C1 segment of cervical spinal cord (tissue), 14 donors: ENCODE measurements around the gene TOMM40L.

ENCODE experiments used
- DNase-seq, 14 donors: peaks; one replicate each; lab custom pipeline; 2025; lab: John Stamatoyannopoulos, UW

Gene TOMM40L

DNA sequence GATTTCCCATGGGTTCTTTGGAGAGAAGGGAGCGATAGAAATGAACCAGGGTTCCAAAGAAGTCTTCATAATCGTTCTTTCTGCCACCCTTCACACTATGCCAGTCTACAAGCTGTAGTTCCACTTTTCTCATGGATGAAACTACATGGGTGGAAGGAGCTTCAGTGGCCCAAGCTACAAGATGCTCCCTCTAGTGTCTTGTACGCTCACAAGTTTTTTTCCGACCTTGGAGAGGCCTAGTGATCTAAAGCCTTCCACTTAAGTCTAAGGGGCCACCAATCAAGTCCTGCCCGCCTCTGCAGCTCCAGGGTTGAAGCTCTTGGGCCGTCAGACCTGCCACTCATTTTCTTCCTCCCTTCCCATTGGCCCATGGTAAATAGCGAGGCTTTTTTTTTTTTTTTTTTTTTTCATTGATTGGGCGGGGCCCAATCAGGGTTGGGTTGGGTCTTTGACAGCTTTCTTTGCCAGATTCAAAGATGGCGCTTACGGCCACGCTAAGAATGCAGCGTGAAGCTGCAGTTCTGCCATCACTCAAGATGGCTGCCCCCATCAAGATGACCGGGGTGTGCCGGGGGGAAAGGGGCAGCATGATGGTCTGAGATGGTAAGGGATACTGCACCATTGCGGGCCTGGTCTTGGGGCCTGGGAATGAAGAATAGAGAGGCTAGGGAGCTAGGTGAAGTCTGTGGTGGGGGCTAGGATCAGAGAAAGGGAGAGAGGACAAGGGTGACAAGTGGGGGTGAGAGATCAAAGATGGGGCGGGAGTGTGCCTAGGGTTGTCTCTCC lies at the start of gene TOMM40L:
Gene TOMM40L (plus strand): TSS at position 527 of the 786 bp plus-strand sequence. CDS start 430 bp downstream, outside the sequence.
- peak; percentile 36 to 93 (median 84) for DNase-seq

DNA sequence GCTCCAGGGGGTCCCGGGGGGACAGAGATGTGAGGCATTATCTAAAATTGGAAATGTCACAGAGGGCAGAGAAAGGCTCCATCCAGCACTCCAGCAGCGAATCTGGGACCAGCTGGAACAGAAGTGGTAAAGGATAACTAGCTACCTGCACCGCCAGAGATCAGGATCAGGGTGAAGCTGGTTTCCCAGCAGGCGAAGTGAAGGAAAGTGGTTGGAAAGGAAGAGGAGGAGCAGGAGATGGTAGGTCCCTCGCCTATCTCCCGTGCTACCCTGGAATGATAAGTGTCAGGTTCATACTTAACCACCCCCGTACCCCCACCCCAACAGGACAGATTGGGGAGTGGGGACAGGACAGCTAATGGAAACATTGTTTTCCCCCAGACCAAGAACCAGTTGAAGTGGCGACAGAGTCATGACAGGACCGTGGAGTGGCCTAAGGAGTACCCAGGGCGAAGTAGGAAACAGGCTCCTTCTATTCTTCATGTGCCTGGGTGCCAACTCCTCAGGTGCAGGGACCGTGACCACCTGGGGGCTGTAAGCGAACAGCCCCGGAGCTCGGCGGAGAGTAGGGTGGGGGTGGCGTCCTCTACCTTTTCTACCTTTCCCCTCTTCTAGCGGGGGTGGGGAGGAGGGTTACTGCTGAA lies 49.3 kb upstream of the TOMM40L start:
- DNase-seq = no peak

DNA sequence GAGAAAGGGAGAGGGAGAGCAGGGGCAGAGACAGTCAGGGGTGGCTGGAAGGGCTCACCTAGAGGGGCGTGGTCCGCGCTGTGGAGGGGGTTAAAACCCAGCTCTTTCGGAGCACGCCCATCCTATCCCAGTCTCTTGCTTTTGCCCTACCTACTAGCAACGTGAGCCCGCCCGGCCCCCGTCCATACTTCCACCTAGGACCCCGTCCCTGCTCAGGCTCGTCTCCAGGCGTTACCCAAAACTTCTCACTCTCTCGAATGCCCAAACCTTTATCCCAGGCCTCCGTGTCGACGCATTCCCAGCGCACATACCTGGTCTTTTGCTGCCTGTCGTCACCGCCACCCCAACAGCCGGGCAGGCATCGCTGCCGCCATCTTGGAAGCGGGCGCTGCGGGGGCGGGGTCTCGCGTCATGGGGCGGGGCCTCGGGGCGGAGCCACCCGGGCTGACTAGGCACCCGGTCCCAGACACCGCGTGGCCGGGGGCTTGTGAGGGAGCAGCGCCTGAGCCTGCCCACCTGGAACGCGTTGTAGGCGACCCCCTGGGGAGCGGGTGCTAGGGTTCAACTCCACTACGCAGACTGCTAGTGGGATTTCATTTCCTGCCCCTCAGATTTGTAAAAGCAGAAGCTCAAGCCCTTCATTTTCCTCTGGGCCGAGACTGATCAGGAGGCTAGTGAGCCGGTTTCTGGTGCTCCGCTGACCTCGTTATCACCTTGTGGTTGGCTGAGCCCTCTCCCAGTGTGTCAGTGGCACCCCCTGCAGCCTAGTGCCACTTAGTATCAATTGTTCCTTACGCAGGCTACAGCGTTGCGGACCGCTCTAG lies 48.5 kb upstream of the TOMM40L start, which contains the start of gene B4GALT3:
Gene B4GALT3 (minus strand): TSS at position 396 of the 824 bp plus-strand sequence. CDS start 1,447 bp downstream, outside the sequence.
- peak; percentile 47 to 90 (median 82) for DNase-seq

DNA sequence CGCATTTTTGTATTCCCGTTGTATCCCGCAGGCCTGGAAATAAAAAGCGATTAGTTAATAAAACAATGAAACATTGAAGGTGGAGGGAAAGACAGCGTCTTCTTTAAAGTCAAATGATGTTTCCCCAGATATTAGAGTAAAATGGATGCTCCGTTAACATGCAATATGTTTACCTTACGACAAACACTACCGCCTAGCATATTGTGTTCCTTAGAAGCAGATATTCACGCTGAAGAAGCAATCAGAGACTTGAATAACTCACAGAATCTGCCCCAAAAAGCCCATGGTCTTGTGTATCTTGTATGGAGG lies 48.0 kb upstream of the TOMM40L start:
- no peak for DNase-seq

DNA sequence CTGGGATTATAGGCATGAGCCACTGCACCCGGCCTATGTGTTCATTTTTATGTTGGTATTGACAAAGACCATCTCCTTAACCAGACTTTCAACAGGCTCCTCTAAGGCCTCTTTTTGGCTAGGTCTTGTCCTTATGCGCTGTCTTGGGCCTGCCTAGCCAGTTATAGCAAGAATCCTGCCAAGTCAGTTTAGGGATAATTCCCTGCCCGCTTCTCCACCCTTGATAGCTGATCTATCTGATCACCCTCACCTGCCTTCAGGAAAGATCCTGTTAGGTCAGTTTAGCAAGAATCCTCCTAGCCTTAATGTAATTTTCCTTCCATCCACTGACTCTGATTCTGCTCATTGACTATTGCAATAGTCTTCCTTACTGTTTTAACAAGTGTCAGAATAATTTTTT lies 46.2 kb upstream of the TOMM40L start:
- DNase-seq = no peak

DNA sequence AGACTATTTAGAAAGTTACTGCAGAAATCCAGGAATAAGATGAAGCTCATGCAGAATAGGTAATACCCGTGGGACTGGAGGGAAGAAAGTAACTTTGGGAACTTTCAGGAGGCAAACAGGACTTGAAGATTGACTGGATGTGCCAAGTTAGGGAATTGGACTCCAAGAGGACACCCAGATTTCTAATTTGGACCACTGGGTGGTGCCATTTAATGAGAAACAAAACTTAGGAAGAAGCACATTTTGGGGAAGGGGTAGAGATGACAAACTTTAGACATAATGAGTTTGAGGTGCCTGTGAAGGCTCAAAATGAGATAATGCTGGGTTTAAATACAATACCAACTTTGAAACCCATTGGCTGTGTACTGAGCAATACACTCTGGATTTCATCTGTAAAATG lies 45.2 kb upstream of the TOMM40L start:
- DNase-seq = no peak

DNA sequence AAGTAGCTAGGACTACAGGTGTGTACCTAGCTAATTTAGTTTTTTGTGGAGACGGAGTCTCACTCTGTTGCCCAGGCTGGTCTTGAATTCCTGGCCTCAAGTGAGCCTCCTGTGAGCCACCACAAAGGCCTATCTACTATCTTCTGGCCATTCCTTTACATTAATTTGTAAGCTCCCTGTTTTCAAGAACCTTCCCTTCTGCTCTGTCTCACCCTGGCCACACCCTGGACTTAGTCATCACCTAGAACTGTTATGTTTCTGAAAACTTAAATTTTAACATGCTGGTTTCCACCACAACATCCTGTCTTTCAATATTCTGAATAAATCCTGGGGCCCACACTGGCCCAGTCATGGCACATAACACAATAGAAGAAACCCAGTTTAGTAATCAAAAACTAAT lies 43.6 kb upstream of the TOMM40L start:
- DNase-seq = no peak

DNA sequence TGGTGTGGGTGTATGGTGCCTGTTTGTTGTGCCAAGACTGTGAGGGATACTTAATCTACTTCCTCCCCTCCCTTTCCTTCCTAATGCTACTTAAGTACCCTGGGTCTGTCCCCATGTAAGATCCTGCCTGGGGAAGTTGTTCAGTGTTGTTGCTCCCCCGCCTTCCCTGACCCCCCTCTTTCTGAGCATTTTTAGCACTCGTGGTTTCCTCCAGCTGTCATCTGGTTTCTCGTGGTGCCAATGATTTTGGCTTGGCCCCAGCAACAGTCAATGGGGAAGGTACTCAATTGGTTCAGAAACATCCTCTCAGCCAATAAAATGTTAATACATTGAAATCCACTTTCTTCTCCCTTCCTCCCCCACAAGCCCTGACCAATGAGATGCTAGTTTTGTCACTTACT lies 40.6 kb upstream of the TOMM40L start:
- DNase-seq = peak in 11 of 14 donors; percentile 18 to 64 (median 47)

DNA sequence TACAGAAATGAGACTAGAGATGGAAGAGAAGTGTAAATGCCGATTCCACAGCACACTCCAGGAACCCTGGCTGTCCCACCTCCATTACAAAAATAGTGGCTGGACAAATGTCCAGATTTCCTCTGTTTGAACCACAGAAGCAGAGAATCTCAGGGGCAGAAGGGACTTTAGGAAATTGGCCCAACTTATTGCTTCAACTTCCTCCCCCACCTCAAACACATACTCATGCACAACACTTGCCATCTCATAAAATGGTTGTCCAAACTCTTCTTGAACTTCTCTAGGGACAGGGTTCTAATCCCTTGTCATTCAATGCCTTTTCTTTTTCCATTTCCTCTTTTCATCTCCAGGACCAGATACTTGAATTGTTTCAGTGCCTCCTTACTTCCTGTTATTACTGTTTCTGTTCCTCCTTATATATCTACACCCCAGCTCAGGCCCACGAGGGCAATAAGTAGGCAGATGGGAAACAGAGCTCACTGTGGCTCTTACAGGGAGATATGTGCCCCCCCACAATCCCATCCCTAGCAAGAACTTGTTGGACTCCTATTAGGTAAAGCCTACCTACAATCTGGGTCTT lies 40.0 kb upstream of the TOMM40L start:
- peak in 3 of 14 donors; percentile 9 to 26 (median 18) for DNase-seq

DNA sequence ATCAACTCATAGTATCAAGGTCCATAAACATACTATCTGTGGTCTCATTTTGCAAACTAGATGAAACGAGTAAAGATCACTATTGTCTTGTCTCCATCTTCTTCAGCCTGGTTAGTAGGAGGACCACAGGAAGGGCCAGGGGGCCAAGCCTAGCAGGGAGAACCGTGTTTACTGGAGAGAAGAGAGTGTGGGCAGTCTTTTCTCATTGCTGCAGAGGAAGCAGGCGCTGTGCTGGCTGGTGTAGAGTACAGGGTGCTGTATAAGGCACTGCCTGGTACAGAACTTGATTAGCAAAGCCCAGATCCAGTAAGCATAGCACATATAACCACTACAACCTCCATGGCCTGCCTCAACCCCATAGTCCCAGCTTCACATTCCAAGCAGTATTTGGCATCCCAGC lies 38.5 kb upstream of the TOMM40L start:
- DNase-seq = peak in 3 of 14 donors; percentile 12 to 48 (median 17)

DNA sequence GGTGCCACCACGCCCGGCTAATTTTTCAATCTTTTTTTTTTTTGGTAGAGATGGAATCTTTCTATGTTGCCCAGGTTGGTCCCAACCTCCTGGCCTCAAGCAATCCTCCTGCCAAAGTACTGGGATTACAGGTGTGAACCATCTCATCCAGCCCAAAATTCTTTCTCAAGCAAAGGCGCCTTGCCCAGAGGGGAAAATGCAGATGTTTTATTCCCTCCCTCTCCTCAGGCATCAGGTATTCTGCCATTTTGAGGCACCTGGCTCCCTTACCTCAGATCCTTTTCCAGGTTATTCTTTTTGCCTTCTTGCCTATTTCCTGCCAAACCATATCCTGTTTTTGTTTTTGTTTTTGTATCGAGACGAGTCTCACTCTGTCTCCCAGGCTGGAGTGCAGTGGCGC lies 37.5 kb upstream of the TOMM40L start:
- DNase-seq = no peak

DNA sequence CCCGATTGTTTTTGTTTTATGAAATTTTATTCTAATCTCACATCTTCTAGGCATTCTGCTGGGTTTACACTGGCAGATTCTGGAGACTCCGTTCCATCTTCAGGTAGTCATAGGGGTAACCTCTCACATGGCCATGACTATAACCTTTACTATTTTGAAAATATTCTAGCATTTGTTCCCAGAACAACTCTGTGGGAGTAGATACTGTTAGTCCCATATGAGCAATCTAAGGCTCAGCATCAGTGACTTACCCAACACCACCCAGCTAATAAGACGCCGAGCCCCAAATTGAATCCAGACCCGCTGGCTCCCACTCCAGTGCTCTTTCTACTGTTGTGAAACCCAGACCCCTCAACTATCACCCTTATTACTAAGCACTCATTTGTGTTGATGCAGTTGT lies 36.8 kb upstream of the TOMM40L start:
- DNase-seq = no peak

DNA sequence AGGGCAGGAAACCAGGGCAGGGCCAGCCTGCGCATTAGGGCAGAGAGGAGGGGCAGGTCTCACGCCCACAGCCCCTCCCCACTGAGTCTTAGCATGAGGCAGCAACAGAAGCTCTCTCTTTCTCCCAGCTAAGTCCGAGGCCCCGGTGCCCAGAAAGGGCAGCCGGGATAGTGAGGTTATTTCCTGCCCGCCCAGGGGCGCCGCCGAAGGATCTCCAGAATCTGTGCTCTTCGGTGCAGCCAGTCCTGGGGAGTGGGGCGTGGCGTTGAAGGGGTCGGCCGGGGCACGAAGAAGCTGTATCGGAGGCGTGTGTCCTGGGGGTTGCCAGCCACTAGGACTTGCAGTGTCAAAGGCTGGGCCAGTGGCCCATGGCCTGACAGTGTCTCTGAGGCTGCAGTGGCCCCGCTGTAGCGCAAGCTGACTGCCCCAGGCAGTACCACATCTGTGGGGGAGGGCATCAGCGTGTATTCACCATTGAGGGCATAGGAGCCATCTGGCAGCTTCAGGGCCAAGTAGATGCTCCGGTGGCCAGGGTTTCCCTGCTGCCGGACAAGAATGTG lies 34.8 kb upstream of the TOMM40L start:
- DNase-seq = peak in 5 of 14 donors; percentile 14 to 47 (median 31)

DNA sequence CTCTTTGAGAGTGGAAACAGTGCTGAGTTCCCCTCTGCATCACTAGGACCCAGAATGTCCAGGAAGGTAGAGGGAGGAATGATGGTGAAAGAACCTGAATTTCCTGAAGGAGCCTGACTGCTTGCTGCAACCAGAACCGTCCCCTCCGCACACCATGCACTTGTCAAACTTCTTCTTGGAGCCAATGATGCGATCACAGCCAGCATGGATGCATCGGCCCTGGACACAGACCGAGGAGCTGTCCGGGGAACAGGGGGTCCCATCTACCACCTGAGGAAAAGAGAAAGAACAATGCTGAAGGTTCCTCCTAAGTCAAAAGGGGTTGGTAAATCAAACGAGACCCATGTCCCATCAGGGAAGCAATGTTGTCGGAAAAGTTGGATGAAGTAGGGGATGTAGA lies 33.9 kb upstream of the TOMM40L start:
- peak in 1 of 14 donors; percentile 15 for DNase-seq

DNA sequence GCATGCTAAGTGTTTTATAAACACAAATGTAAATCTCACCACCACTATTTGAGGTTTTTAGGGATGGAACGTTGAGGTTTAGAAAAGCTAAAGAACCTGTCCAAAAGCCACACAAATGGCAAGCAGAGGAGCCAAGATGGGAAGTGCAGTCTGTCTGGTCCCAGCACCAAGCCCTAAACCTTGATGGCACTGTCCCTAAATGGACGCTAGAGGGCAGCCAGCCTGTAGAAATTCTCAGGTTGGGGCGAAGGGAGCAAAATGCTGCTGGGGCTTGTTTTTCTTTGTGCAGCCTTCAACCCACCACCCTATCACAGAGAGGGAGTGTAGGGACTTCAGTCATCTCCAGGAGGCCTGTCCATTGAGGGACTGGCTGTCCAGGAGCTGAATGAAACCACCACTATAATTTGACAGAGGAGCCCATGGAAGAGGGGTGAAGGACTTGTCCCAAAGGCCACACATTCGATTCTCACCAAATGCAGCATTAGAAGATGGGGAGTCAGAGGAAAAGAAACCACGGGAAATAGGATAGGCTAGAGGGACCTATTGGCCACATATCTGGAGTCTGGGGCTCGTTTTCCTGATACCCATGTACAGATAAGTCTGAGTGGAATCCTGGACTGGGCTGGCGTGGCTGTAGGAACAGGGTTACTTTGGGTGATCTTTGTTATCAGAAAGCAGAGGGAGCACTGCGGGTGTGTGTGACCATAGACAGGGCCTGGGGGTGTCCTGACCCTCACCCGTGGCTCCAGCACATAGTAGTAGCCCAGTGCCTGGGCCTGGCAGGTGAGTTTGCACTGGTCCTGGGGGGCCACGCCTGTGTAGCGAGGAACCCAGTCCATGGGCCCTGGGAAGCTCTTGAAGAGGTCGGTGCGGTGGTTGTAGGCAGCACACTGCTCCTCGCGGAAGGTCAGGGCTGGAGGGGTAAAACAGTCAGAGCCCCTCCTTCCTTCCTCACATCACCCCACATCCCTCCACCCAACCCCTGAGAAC lies 33.1 kb upstream of the TOMM40L start:
- peak in 10 of 14 donors; percentile 6 to 63 (median 44) for DNase-seq

DNA sequence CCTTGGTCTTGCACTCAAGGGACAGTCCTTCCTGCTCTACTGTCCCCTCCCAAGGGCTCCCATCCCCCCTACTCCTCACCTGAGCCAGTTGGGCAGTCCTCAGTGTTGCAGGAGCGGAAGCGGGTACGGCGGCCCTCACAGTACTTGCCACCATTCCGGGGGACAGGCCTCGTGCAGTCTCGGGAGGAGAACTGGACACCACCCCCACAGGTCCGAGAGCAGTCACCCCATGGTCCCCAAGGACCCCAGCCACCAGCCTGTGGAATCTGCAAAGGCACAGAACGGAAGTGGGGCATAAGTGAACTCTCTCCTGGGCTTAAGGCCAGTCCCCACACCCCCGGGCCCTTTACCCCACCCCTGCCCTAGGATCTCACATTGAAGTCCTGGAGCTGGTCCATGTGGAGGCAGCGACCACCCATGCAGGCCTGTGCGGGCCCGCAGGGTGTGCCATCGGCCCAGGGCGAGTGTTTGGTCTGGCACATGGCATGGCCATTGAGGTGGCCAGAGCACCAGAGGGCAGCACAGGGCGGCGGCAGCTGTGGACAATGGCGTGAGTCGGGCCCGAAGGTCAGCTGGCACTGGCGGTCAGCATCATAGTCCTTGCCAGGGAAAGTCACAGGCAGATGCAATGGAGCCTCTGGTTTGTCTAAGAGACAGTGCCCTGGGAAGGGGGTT lies 32.2 kb upstream of the TOMM40L start:
- DNase-seq = peak in 12 of 14 donors; percentile 11 to 88 (median 72)

DNA sequence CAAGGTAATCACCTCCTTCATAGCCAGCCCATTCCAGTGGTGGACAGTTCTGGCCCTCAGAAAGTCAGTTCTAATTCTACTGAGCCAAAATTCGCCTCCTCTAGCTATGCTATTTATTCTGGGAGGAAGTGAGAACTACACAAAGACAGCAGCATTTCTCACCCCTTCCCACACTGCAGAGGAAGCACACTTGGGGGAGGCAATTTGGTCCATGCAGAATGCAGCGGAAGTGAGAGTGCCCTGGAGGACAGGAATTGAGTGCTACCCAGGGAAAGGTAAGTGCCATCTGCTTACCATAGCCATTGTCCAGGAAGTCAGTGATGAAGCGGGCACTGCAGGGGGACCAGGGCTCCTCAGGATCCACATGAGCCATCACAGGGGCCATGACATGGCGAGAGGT lies 30.7 kb upstream of the TOMM40L start:
- DNase-seq = peak in 4 of 14 donors; percentile 16 to 37 (median 24)

DNA sequence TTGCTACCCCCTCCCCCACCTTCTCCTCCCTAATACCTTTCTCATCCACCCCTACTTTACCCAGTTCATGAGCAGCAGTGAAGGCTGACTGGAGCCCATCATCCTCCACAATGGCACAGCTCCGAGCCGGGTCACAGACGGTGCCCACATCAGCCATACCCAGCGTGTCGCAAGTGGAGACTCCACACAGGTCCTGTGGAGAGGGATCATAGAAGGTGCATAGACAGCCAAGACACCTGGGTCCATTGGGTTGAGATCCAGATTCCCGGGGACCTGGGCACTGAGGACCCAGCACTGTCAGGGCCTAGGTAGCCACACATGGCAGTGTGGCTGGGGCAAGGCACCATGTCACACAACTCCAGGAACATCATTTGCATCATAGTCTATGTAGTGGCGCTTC lies 29.7 kb upstream of the TOMM40L start:
- no peak for DNase-seq
